HG03378 (cell line): Measurements from ENCODE around the gene ARRB1.
"Not testable (repeated sequence)": the region's sequence is repeated elsewhere in the genome, so short reads cannot be mapped to it uniquely, and the experiment has no call there.

ENCODE experiments used
- ATAC-seq: cut with Tn5 transposase; IDR thresholded peaks from one replicate; pipeline ENCODE4 v1.9.1; 2021; ENCODE audit warnings: mild to moderate bottlenecking, moderate library complexity; ENCODE audit not compliant: unreplicated experiment

Gene ARRB1

GRCh38 chr11:75325713-75326438, 25.6 kb downstream of the ARRB1 start:
- ATAC-seq: no peak

- ATAC-seq: no peak
Observed at GRCh38 chr11:75324740-75325139, 26.7 kb downstream of the ARRB1 start.

- ATAC-seq: no peak
Observed at GRCh38 chr11:75324189-75324588, 27.3 kb downstream of the ARRB1 start.

- no peak for ATAC-seq
Observed at GRCh38 chr11:75323609-75324008, 27.9 kb downstream of the ARRB1 start.

- no peak for ATAC-seq
Observed at GRCh38 chr11:75320643-75321042, 30.8 kb downstream of the ARRB1 start.

GRCh38 chr11:75320046-75320618, 31.3 kb downstream of the ARRB1 start:
- ATAC-seq: no peak

GRCh38 chr11:75319035-75319877, 32.2 kb downstream of the ARRB1 start:
- no peak for ATAC-seq

- no peak for ATAC-seq
Observed at GRCh38 chr11:75317446-75318122, 33.9 kb downstream of the ARRB1 start.

GRCh38 chr11:75315439-75315805, 36.0 kb downstream of the ARRB1 start:
- no peak for ATAC-seq

GRCh38 chr11:75314771-75315438, 36.6 kb downstream of the ARRB1 start:
- no peak for ATAC-seq

- ATAC-seq: no peak
Observed at GRCh38 chr11:75313513-75314272, 37.8 kb downstream of the ARRB1 start.

GRCh38 chr11:75312346-75312745, 39.1 kb downstream of the ARRB1 start:
- ATAC-seq: no peak

GRCh38 chr11:75311858-75312288, 39.6 kb downstream of the ARRB1 start:
- ATAC-seq: no peak

- ATAC-seq: no peak
Observed at GRCh38 chr11:75308986-75309385, 42.5 kb downstream of the ARRB1 start.

- ATAC-seq: no peak
Observed at GRCh38 chr11:75308116-75308515, 43.3 kb downstream of the ARRB1 start.

GRCh38 chr11:75307058-75307457, 44.4 kb downstream of the ARRB1 start:
- ATAC-seq: no peak

GRCh38 chr11:75306529-75306928, 44.9 kb downstream of the ARRB1 start:
- ATAC-seq: no peak

- ATAC-seq: no peak
Observed at GRCh38 chr11:75305993-75306392, 45.5 kb downstream of the ARRB1 start.

GRCh38 chr11:75305452-75305851, 46.0 kb downstream of the ARRB1 start:
- ATAC-seq: no peak

GRCh38 chr11:75304941-75305340, 46.5 kb downstream of the ARRB1 start:
- ATAC-seq: not testable (repeated sequence)
